GM18498 (cell line): ENCODE data around the gene C1orf21.

ENCODE experiments used
- ATAC-seq: cut with Tn5 transposase; IDR thresholded peaks from one replicate; pipeline ENCODE4 v1.9.1; 2021; ENCODE audit warnings: mild to moderate bottlenecking, moderate library complexity; ENCODE audit not compliant: unreplicated experiment

C1orf21 gene

DNA sequence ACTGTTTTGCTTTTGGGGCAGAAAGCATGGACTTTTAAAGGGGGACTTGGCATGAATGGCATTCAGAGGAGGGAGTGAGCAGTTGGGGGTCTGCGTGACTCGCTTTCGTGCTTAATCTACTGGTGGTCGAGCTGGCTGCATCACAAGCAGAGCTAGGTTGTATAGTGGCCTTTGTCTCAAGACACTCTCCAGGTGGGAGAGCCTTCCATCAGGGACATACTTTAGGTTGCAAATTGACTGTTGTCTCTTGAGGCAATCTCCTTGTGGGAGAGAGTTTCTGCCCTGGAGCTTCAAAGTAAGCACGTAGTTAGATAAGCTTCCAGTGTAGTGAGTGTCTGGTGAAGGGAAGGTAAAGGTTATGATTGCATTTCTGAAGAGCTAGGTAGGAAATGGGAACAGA lies 93.9 kb downstream of the C1orf21 start:
- ATAC-seq: no peak

GRCh38 chr1:184482136-184482535 lies 95.3 kb downstream of the C1orf21 start:
- ATAC-seq: no peak

DNA sequence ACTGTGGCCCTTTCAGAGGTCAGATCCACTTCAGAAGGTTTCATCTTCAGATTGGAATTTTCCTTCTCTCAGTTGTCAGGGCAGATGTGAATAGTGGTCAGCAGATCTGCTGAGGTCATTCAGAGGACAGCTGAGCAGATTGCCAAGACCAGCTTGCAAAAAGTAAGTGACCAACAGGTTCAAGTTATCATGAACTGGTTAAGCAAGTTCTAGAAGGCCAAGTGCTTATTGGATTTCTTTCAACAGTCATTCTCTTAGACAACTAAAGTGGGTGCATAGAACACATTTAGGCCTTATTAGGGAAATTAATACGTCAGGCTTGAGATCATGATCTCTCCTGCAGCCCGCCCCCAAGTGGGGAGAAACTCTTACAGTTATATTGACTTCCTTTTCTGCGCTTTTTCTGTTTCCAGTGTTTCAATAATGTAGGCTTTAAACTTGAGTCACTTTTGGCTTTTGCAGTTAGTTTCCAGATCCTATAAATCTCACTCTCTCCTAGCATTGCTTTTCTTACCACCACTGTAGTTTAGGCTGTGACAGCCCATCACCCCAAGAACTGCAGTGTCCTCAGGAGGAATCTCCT lies 96.4 kb downstream of the C1orf21 start:
- ATAC-seq: no peak

DNA sequence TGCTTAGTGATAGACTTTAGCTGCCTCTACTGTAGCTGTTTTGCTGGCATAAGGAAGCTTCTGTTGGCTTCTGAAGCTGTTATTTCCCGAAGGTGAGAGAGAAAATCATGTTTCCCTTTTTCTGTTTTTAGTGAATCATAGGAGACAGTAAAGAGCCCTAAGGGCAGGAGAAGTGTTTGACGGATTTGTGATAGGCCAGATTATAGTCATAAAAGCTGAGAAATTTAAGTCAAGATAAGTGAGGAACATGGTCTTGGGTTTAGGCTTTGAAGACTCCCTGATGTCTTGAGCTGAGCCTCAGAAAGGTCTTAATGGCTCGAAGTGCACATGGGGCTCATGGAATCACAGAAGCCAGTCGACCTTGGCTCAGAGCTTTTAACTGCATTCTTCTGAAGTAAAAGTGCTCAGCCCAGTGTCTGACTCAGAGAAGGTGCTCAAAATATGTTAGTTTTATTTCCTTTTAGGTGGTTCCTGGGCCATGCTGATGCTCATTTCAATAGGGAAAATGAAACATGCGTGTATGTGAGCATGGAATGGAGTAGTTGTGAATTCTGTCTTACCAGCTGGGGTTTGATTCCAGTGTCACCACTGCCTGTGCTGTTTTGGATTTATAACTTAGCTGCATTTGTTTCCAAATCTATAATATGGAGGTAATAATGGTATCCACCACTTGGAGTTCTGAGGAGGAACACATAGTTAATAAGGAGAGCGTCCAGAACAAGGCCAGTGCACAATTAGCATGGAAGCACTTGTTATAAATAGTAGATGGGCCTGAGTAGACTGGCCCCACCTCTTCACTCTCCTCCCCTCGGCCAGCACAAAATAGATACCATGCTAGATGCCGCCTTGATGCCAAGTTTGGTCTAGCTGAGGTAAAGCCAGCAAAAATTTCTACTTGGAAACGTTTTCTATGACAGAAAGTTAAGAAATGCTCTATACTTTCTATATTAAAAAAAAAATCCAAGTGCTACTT lies 99.2 kb downstream of the C1orf21 start:
- ATAC-seq: no peak

DNA sequence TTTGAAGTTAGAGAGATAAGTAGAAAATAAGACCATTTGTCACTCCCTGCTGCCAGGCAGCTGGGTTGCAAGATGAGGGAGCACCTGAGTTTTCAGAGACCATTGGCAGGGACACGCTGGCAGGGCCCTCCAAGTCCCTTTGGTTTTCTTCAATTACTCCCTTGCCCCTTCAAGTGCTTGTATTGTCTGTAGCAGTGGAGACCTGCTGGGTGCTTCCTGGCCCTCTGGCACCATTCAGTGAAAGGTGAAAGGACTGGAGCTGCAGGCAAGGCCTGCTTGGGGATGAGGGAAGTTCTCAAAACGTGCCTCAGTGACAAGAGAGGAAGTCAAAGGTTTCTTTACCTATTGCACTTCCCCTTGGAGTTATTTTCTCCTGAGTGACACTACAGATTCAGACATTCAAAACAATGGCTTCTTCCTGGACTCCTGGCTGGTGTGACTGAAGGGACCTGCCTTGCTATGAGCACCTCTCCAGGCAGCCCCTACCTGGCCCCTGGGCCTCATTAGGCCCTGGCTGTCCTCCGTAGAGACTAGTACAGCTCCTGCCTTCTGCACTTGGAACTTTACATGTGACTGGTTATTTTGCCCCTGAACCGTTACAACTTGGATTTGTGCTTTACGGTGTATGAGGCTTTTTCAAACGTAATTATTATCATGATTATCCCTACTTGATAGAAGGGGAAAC lies 100.1 kb downstream of the C1orf21 start:
- no peak for ATAC-seq

DNA sequence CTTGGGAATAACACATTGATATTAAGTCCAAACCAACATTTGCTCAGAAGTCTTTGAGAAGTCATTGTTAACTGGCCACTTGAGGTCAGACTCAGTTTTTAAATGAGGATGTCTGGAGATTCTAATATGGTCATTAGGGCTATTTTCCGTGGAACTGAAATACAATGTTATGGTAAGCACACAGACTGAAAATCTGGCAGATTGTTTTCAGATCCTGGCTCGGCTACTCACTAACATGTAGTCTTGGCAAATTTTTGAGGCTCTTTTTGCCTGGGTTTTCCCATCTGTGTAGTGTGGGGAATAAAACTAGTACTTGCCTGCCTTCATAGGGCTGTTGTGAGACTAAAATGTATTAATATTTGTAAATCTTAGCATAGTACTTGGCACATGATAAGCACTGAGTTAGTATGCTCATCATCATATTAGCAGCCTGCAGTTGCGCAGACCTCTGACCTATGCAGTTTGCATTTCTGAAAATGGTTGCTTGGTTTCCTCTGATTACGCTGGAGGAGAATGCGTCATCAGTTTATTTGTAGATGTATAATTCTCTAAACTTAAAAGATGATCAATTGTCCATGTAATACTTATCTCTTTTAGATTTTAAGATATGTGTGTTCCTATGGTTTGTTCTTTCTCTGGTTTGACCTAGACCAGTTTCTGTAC lies 100.8 kb downstream of the C1orf21 start:
- ATAC-seq: no peak

DNA sequence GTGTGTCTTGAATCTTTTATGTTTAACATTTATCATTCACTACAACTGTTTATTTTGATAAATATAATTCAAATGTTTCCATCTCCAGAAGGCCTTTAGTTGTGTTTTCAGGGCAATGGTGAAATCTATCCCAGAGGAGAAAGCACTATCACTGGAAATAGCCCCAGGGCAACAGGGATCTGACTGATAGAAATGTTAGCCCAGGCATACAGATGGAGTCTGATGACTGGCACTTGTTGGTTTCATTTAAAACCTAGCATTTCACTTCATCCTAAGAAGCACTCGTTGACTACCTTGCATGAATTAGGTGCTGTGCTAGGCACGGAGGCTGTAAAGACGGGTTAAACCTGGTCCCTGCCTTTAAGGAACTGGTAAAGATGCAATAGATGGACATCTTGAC lies 103.1 kb downstream of the C1orf21 start:
- ATAC-seq: no peak

DNA sequence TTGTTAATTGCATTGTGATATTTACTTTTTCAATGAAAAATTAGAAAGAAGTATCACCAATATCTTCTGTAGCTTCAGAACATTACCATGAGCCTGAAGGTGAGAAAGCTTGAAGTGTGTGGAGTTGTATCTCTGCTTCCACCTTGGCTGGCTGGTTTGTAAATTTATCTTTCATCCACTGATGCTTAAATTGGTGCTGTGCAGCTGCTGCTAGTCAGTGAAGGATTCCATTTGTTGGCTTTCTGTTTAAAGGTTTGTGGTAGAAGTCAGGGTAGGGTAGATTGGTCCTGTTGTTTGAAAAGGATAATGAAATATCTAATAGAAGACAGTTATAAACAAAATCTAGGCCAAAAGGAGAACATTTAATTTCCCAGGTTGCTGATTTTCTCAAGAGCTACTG lies 105.7 kb downstream of the C1orf21 start:
- ATAC-seq: no peak

DNA sequence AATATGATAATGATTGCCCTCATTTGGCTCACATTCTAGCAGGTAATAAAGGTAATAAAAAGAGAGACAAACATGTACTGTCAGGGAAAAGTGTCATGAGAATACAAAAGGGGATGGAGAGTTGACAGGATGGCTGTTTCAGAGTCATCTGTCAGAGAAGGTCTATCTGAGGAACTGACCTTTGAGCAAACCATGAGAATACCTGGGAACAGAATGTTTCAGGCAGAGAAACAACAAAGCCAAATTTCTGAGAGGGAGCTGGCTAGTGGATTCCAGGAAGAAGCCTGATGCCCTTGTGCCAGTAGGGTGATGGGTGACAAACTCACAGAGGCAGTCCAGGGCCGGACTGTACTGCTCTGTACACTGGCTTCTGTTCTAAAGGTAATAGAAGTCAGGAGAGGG lies 107.2 kb downstream of the C1orf21 start:
- ATAC-seq: no peak

GRCh38 chr1:184494929-184495328 lies 108.1 kb downstream of the C1orf21 start:
- peak; percentile 83 for ATAC-seq

DNA sequence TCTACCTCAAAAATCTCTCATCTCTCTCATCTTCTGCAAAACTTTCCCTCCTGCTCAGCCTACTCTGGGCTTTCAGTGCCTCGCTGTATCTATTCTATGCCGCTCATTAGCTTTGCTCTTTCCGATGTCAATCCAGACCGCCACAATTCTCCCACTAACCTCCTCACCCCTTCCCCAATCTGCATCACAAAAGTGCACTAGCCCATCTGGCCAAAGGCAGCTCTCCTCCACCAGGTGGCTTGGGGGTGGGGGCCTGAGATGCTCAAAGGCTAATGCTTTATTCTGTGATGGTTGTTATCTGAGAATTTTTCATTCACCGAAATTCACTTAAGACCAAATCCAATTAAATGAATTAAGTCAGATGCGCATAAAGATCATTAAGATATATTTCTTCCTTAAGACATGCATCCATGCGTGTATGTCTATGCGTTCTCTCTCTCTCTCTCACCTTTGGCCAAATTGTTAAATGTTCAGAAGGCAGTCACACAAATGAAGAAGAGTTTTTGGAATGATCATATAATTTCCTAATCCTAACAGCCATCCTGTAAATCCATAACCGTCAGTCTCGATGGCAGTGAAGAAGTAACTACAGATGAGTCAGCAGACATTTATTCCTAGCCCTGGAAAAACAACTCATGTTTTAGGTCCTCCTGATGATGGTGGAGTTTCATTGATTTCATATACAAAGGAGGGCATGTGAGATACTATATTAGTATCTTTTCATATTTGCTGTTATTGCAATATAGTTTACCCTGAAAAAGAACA lies 111.3 kb downstream of the C1orf21 start:
- no peak for ATAC-seq

DNA sequence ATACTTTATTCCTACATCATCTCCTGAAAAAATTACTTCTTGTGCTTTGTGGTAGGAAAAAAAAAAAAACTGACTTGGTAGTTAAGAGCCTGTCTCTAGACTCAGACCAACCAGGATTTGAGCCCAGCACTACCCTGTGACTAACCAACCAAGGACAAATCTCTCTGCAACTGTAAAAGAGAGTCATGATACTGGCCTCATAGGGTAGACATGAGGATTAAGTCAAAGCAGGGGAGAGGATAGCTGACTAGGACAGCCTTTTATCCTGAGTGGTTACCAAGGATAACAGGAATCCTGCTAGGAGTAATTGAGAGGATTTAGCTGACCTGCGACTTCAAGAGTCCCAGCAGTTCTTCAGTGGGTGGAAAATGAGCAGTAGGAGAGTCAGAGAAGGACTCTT lies 112.8 kb downstream of the C1orf21 start:
- ATAC-seq: no peak

DNA sequence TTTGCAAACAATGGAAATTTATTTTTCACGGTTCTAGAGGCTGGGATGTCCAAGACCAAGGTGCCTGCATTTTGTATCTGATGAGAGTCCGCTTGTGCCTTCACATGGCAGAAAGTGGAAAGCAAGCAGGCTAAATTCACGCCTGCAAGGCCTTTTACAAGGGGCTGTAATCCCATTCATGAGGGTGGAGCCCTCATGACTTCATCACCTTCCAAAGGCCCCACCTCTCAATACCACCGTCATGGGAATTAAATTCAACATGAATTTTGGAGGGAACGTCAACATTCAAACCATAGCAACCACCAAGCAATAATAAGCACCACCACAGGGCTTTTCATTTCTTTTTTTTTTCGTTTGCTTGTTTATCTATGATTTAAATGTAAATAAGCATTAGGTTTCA lies 115.3 kb downstream of the C1orf21 start:
- no peak for ATAC-seq

GRCh38 chr1:184503221-184503749 lies 116.5 kb downstream of the C1orf21 start:
- no peak for ATAC-seq

GRCh38 chr1:184504040-184504954 lies 117.5 kb downstream of the C1orf21 start:
- no peak for ATAC-seq

- ATAC-seq: no peak
These were observed 118.1 kb downstream of the C1orf21 start for GRCh38 chr1:184504955-184505338.

- no peak for ATAC-seq
These were observed 119.7 kb downstream of the C1orf21 start for GRCh38 chr1:184506481-184506880.

- no peak for ATAC-seq
These were observed 120.3 kb downstream of the C1orf21 start for GRCh38 chr1:184507165-184507564.

DNA sequence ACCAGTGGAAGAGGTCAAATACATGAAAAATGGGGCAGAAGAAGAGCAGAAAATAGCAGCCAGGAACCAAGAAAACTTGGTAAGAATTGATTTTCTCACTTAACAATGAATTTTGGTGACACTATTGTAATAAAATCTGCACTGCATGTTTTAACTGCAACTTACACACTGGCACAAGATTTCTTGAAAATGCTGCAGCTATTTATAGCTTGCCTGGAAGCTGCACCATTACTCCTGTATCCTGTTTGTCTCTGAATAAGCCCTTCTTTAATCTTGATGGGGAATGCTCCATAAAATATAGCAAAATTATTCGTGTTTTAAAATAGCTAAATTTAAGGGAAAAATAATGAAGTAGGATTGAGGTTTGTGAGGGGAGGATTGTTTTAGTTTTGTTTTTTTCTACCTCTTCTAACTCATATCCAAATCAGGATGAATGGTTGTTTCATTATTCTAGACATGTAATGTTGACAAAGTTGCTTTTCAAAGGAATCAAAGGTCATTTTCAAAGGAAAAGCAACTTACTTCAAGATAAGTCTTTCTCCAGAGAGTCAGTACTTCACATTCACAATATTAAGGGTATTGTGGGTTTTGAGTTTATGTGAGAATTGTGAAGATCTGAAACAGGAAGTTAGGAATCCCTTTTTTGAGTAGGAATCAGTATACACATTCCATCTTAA lies 120.9 kb downstream of the C1orf21 start:
- no peak for ATAC-seq
